ENCODE data around the gene SNAP23. TPM values are rescaled to one million over a fixed set of nuclear protein-coding genes. Genes with fewer than 3 reads are reported as not detected.
A peak's percentile ranks its signal among the peaks of the same experiment; 100 is the strongest.
"Not testable (repeated sequence)": the region's sequence is repeated elsewhere in the genome, so short reads cannot be mapped to it uniquely, and the experiment has no call there.

Gene SNAP23
- total RNA-seq, 2 experiments from 2014 or later: 46.0 to 49.1 TPM

GRCh38 chr15:42549032-42549491, 53.6 kb downstream of the SNAP23 start:
- H3K27me3 Mint-ChIP-seq: no peaks in the 10 kb centered on the region
- POLR2A ChIA-PET: interaction anchor here (1.0 to 4.1 kb wide), 14 partner anchors 12 to 276 kb away, joined by 3 to 44 read pairs (median 12); partner anchors contain the start of genes CDAN1, SNAP23, STARD9 and ZNF106
- peaks cover 45% of the 10 kb centered on the region for H3K36me3 Mint-ChIP-seq (ENCODE audit: low read depth)
- CTCF ChIA-PET: interaction anchor here (1.0 to 3.6 kb wide), 2 partner anchors 28 to 32 kb away, joined by 3 to 13 read pairs; no protein-coding TSS in a partner anchor
- H3K27ac Mint-ChIP-seq: peak overlapping the region; percentile 87
- H3K4me1 Mint-ChIP-seq: peaks cover 66% of the 10 kb centered on the region
- peak overlapping the region; percentile 90 for H3K4me3 Mint-ChIP-seq
- H3K9me3 Mint-ChIP-seq: no peaks in the 10 kb centered on the region
- no peak for DNase-seq

DNA sequence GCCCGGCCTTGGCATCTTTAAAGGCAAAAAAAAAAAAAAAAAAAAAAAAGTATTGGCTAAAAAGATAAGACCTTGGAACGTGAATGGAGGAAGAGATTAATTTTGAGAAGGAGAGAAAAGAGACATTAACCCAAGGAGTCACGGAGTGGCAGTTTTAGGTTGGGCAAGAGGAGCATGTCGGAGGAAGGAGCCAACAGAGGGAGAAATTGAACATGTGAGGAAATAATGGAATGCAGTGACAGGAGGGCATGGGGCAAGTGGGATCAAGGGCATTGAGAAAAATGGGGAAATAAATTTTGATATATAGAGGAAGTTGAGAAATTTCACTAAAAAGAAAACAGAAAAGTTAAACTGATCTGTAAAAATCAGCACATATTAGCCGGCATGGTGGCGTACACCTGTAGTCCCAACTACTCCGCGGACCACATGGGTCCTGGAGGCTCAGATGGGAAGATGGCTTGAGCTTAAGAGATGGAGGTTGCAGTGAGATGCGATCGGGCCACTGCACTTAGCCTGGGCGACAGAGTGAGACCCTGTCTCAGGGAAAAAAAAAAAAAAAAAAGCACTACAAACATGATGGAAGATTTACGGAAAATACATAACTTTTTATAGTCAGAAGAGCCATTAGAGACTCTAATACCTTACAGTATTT, 54.4 kb downstream of the SNAP23 start:
- ChIA-PET POLR2A (interaction anchor here (1.0 to 4.0 kb wide), 11 partner anchors 13 to 276 kb away, joined by 3 to 44 read pairs (median 10); partner anchors contain the start of genes CDAN1, STARD9 and ZNF106), CTCF (no interaction called here)
- Mint-ChIP-seq H3K4me3 (peak overlapping the region; percentile 90), H3K4me1 (peaks cover 66% of the 10 kb centered on the region), H3K27me3 (no peaks in the 10 kb centered on the region), H3K9me3 (no peaks in the 10 kb centered on the region), H3K36me3 (ENCODE audit: low read depth) (peaks cover 44% of the 10 kb centered on the region), H3K27ac (peak overlapping the region; percentile 58)
- no peak for DNase-seq

- Mint-ChIP-seq H3K4me3 (no peak overlapping the region), H3K4me1 (peaks cover 38% of the 10 kb centered on the region), H3K27me3 (no peaks in the 10 kb centered on the region), H3K9me3 (no peaks in the 10 kb centered on the region), H3K27ac (no peak overlapping the region), H3K36me3 (ENCODE audit: low read depth) (peaks cover 24% of the 10 kb centered on the region)
- ChIA-PET CTCF (no interaction called here), POLR2A (interaction anchor here (1.1 to 1.6 kb wide), 2 partner anchors 12 to 22 kb away, joined by 3 to 6 read pairs; partner anchors contain the start of gene STARD9)
- no peak for DNase-seq
Measured at GRCh38 chr15:42553554-42553953, 58.1 kb downstream of the SNAP23 start.

- H3K9me3 Mint-ChIP-seq, H3K4me3 Mint-ChIP-seq, CTCF ChIA-PET, DNase-seq, H3K27me3 Mint-ChIP-seq, H3K27ac Mint-ChIP-seq: not testable (repeated sequence)
- peaks cover 19% of the 10 kb centered on the region for H3K4me1 Mint-ChIP-seq
- POLR2A ChIA-PET: interaction anchor here (0.6 to 1.5 kb wide), 2 partner anchors 9 to 80 kb away, joined by 3 read pairs; no protein-coding TSS in a partner anchor
- H3K36me3 Mint-ChIP-seq (ENCODE audit: low read depth): peaks cover 35% of the 10 kb centered on the region
Measured at GRCh38 chr15:42556550-42557207, 61.2 kb downstream of the SNAP23 start.

DNA sequence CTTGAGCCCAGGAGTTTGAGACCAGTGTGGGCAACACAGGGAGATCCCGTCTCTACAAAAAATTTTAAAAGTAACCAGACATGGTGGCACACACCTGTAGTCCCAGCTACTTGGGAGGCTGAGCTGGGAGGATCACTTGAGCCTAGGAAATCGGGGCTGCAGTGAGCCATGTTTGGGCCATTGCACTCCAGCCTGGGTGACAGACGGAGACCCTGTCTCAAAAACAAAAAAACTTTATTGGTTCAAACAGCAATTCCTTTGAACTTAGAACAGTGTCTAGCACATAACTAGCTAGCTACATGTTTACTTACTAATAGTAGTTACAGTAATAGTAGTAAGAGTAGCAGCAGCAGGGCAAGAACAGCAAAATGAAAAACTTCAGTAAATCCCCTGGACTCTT, 63.3 kb downstream of the SNAP23 start:
- ChIA-PET CTCF (interaction anchor here (0.6 kb wide), 1 partner anchor 23 kb away, joined by 4 read pairs; no protein-coding TSS in a partner anchor), POLR2A (no interaction called here)
- no peak for DNase-seq
- peaks cover 40% of the 10 kb centered on the region for H3K36me3 Mint-ChIP-seq (ENCODE audit: low read depth)
- H3K4me3 Mint-ChIP-seq: no peak overlapping the region
- H3K27me3 Mint-ChIP-seq: no peaks in the 10 kb centered on the region
- no peaks in the 10 kb centered on the region for H3K9me3 Mint-ChIP-seq
- no peak overlapping the region for H3K27ac Mint-ChIP-seq
- peaks cover 8% of the 10 kb centered on the region for H3K4me1 Mint-ChIP-seq

- H3K4me1 Mint-ChIP-seq: peaks cover 29% of the 10 kb centered on the region
- DNase-seq: peak; percentile 96
- POLR2A ChIA-PET: interaction anchor here (0.7 to 6.9 kb wide), 13 partner anchors 13 to 465 kb away, joined by 3 to 42 read pairs (median 4); partner anchors contain the start of genes GANC, HAUS2, LRRC57 and SNAP23
- no peaks in the 10 kb centered on the region for H3K9me3 Mint-ChIP-seq
- H3K4me3 Mint-ChIP-seq: peak within 1 kb of the TSS; percentile 90
- peaks cover 24% of the 10 kb centered on the region for H3K27me3 Mint-ChIP-seq
- peaks cover 4% of the 10 kb centered on the region for H3K36me3 Mint-ChIP-seq (ENCODE audit: low read depth)
- CTCF ChIA-PET: interaction anchor here (1.0 to 1.5 kb wide), 4 partner anchors 16 to 74 kb away, joined by 3 to 5 read pairs (median 4); no protein-coding TSS in a partner anchor
- peak within 1 kb of the TSS; percentile 69 for H3K27ac Mint-ChIP-seq
Measured at GRCh38 chr15:42575188-42576039, 80.0 kb downstream of the SNAP23 start, which contains the start of gene STARD9. Gene STARD9 (plus strand): TSS chr15:42575606. CDS start chr15:42575716, 110 bp downstream.

- peak overlapping the region; percentile 34 for H3K27ac Mint-ChIP-seq
- POLR2A ChIA-PET: interaction anchor here (0.7 to 6.9 kb wide), 13 partner anchors 12 to 466 kb away, joined by 3 to 42 read pairs (median 4); partner anchors contain the start of genes HAUS2, LRRC57, SNAP23 and ZNF106
- H3K4me3 Mint-ChIP-seq: peak overlapping the region; percentile 90
- no peaks in the 10 kb centered on the region for H3K9me3 Mint-ChIP-seq
- peaks cover 27% of the 10 kb centered on the region for H3K27me3 Mint-ChIP-seq
- peaks cover 4% of the 10 kb centered on the region for H3K36me3 Mint-ChIP-seq (ENCODE audit: low read depth)
- no peak for DNase-seq
- H3K4me1 Mint-ChIP-seq: peaks cover 34% of the 10 kb centered on the region
- CTCF ChIA-PET: interaction anchor here (1.0 to 1.5 kb wide), 5 partner anchors 16 to 74 kb away, joined by 3 to 5 read pairs (median 3); no protein-coding TSS in a partner anchor
Measured at GRCh38 chr15:42576040-42576594, 80.7 kb downstream of the SNAP23 start.

DNA sequence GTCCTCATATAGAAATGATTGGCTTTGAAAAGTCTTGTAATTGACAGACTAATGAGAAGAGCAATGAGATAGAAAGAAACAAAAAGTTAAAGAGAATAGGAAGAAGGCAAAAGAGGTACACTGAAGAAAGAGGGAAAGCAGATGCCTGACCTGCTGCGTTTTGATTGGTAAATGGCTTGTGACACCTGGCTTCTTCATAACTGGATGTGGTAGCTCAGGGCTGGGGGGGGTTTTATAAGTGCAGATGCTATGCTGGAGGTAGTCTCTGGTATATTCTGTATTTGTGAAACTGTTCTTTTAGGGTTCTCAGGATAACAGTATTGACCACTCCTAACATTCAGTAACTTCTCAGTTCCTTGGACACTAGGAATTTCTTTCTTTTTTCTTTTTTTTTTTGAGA, 81.3 kb downstream of the SNAP23 start:
- H3K9me3 Mint-ChIP-seq: no peaks in the 10 kb centered on the region
- ChIA-PET CTCF (interaction anchor here (1.0 to 1.5 kb wide), 3 partner anchors 28 to 73 kb away, joined by 3 read pairs; partner anchors contain the start of genes HAUS2 and LRRC57), POLR2A (interaction anchor here (1.2 to 6.9 kb wide), 2 partner anchors 29 kb away, joined by 3 to 42 read pairs; partner anchors contain the start of genes HAUS2 and LRRC57)
- H3K4me3 Mint-ChIP-seq: peak overlapping the region; percentile 90
- H3K27ac Mint-ChIP-seq: no peak overlapping the region
- H3K27me3 Mint-ChIP-seq: peaks cover 27% of the 10 kb centered on the region
- DNase-seq: no peak
- peaks cover 4% of the 10 kb centered on the region for H3K36me3 Mint-ChIP-seq (ENCODE audit: low read depth)
- peaks cover 40% of the 10 kb centered on the region for H3K4me1 Mint-ChIP-seq

DNA sequence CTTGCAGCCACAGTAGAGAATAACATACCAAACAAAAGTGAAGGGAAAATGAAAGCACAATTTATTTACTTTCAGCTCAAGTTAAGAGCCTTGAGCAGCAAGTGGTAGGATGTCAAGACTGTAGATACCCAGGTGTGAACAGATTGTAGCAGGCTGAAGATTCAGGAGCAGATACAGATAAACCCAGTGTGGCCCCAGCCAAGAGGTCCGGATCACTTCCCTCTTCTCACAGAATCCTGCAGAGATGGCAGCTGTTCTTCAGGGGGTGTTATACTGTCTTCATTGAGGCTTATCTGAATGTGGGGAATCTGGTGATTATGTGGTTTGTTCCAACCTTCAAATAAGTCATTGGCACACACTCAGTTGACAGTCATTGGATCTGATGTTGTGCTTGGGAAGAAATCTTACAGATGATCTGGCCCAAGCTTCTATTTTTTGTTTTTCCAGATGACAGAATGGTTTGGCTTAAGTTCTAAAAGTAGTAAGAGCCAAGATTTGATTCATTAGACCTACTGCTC, 82.1 kb downstream of the SNAP23 start:
- Mint-ChIP-seq H3K9me3 (no peaks in the 10 kb centered on the region), H3K27ac (no peak overlapping the region), H3K36me3 (ENCODE audit: low read depth) (peaks cover 4% of the 10 kb centered on the region), H3K27me3 (peaks cover 27% of the 10 kb centered on the region), H3K4me3 (peak overlapping the region; percentile 18), H3K4me1 (peaks cover 48% of the 10 kb centered on the region)
- DNase-seq: no peak
- CTCF ChIA-PET: interaction anchor here (1.0 kb wide), 1 partner anchor 29 kb away, joined by 3 read pairs; the partner anchor contains the start of genes HAUS2 and LRRC57
- POLR2A ChIA-PET: interaction anchor here (0.6 to 6.9 kb wide), 4 partner anchors 26 to 68 kb away, joined by 3 to 42 read pairs (median 3); partner anchors contain the start of genes HAUS2 and LRRC57

DNA sequence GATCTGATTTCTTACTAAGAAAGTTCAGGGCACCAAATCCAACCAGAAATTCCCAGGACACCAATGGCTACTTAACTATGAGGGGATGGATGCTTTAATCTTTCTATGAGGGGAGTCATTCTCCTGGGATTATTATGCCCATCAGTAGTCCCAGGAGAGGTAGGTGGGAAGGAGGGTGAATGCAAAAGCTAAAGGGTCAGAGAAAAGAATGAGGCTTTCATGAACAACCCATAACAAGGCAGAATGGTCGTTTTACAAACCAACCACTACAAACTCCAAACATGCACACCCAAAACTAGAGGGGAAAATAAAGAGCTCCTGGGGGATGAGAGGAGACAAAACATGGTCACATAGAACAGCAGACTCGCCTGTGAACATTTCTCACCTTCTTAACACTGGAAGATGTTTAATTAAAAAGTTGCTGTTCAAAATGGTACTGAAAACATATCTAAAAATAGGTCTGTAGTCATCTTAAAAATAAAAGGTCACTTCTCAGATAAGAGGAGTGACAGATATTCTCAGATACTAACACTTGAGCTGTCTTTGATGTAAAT, 83.6 kb downstream of the SNAP23 start:
- ChIA-PET POLR2A (interaction anchor here (0.8 to 4.3 kb wide), 2 partner anchors 30 to 89 kb away, joined by 3 to 44 read pairs; partner anchors contain the start of genes HAUS2, LRRC57 and ZNF106), CTCF (no interaction called here)
- H3K9me3 Mint-ChIP-seq: no peaks in the 10 kb centered on the region
- H3K4me1 Mint-ChIP-seq: peaks cover 48% of the 10 kb centered on the region
- peaks cover 27% of the 10 kb centered on the region for H3K27me3 Mint-ChIP-seq
- no peak overlapping the region for H3K4me3 Mint-ChIP-seq
- DNase-seq: no peak
- H3K27ac Mint-ChIP-seq: no peak overlapping the region
- H3K36me3 Mint-ChIP-seq (ENCODE audit: low read depth): peaks cover 4% of the 10 kb centered on the region

DNA sequence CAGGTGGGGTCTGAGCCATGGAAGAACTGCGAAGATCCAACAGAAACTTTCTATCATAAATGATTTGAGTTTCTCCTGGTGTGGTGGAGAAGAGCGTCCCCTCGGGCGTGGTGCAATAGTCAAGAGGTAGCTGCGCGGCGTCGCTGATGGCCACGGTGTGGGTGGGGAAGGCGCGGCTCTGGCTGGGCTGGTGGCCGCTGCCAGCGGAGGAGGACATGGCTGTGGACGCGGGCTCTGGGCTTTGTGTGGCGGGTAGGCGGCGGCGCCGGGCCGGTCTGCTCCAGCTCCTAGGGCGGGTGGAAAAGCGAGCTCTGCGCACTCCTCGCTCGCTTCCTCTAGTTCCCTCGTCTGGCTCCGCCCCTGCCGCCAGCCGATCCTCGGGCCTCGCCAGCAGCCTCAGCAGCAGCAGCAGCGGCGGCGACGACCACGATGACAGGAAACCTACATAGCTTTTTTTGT, 85.9 kb downstream of the SNAP23 start:
- peaks cover 4% of the 10 kb centered on the region for H3K36me3 Mint-ChIP-seq (ENCODE audit: low read depth)
- peak overlapping the region; percentile 52 for H3K27ac Mint-ChIP-seq
- peak; percentile 86 for DNase-seq
- ChIA-PET POLR2A (interaction anchor here (0.6 to 4.3 kb wide), 7 partner anchors 24 to 151 kb away, joined by 3 to 44 read pairs (median 6); partner anchors contain the start of genes HAUS2, LRRC57 and ZNF106), CTCF (interaction anchor here (0.6 to 2.0 kb wide), 12 partner anchors 14 to 447 kb away, joined by 3 to 13 read pairs (median 4); partner anchors contain the start of genes HAUS2, LRRC57 and SNAP23)
- peak overlapping the region; percentile 76 for H3K4me3 Mint-ChIP-seq
- H3K4me1 Mint-ChIP-seq: peaks cover 38% of the 10 kb centered on the region
- no peaks in the 10 kb centered on the region for H3K9me3 Mint-ChIP-seq
- H3K27me3 Mint-ChIP-seq: peaks cover 26% of the 10 kb centered on the region

Data from activated CD4-positive, alpha-beta memory T cell treated with anti-CD3 and anti-CD28 coated beads, Interleukin-2, amount 10 ng/mL, durations not matched to agents 7 days and 5 days (primary cell).